ENCODE measurements around the gene CHST10. TPM values are rescaled to one million over a fixed set of nuclear protein-coding genes. Genes with fewer than 3 reads are reported as not detected.

The CHST10 gene
- total and polyA plus RNA-seq, 4 donors = 33.1 to 45.3 (median 38.2) TPM

- Histone ChIP-seq H3K27me3 (ENCODE audit: control insufficient read depth, insufficient read depth, low read length) (no peaks in the 10 kb centered on the region), H3K27ac (ENCODE audit: low read depth, low read length) (no peak overlapping the region), H3K9me3 (ENCODE audit: control insufficient read depth, insufficient read depth, low read length) (no peaks in the 10 kb centered on the region), H3K36me3 (ENCODE audit: control insufficient read depth, insufficient read depth, low read length) (peaks cover 3% of the 10 kb centered on the region), H3K4me1 (ENCODE audit: control insufficient read depth, insufficient read depth, low read length) (peaks cover 12% of the 10 kb centered on the region), H3K4me3 (ENCODE audit: low read depth, low read length) (no peak overlapping the region)
- WGBS (ENCODE audit: insufficient coverage) = 88% methylated on average over 4 of the region's 12 CpGs
- no peak for DNase-seq (ENCODE audit: low read depth in 4 of 6, low spot score in 6 of 6)
Observed at GRCh38 chr2:100418406-100418962, 1.0 kb upstream of the CHST10 start.

- peaks cover 17% of the 10 kb centered on the region for H3K4me1 ChIP-seq (ENCODE audit: control insufficient read depth, insufficient read depth, low read length)
- H3K27ac ChIP-seq (ENCODE audit: low read depth, low read length) = peak overlapping the region; percentile 78
- no peak for DNase-seq (ENCODE audit: low read depth in 4 of 6, low spot score in 6 of 6)
- no peaks in the 10 kb centered on the region for H3K27me3 ChIP-seq (ENCODE audit: control insufficient read depth, insufficient read depth, low read length)
- peak overlapping the region; percentile 60 for H3K4me3 ChIP-seq (ENCODE audit: low read depth, low read length)
- H3K36me3 ChIP-seq (ENCODE audit: control insufficient read depth, insufficient read depth, low read length) = peaks cover 3% of the 10 kb centered on the region
- 6% methylated on average over 17 of the region's 19 CpGs for WGBS (ENCODE audit: insufficient coverage)
- H3K9me3 ChIP-seq (ENCODE audit: control insufficient read depth, insufficient read depth, low read length) = no peaks in the 10 kb centered on the region
Observed at GRCh38 chr2:100417711-100418124, 250 bp upstream of the CHST10 start.

- 3% methylated on average over 5 of the region's 5 CpGs for WGBS (ENCODE audit: insufficient coverage)
- Histone ChIP-seq H3K9me3 (ENCODE audit: control insufficient read depth, insufficient read depth, low read length) (no peaks in the 10 kb centered on the region), H3K27ac (ENCODE audit: low read depth, low read length) (peak overlapping the region; percentile 87), H3K36me3 (ENCODE audit: control insufficient read depth, insufficient read depth, low read length) (peaks cover 6% of the 10 kb centered on the region), H3K4me3 (ENCODE audit: low read depth, low read length) (peak overlapping the region; percentile 80), H3K27me3 (ENCODE audit: control insufficient read depth, insufficient read depth, low read length) (no peaks in the 10 kb centered on the region), H3K4me1 (ENCODE audit: control insufficient read depth, insufficient read depth, low read length) (peaks cover 24% of the 10 kb centered on the region)
- DNase-seq (ENCODE audit: low read depth in 4 of 6, low spot score in 6 of 6) = peak in 1 of 6 donors; percentile 39
Observed at GRCh38 chr2:100416397-100416934, 1.0 kb downstream of the CHST10 start.

- Histone ChIP-seq H3K9me3 (ENCODE audit: control insufficient read depth, insufficient read depth, low read length) (no peaks in the 10 kb centered on the region), H3K27ac (ENCODE audit: low read depth, low read length) (peak overlapping the region; percentile 48), H3K4me1 (ENCODE audit: control insufficient read depth, insufficient read depth, low read length) (peaks cover 32% of the 10 kb centered on the region), H3K36me3 (ENCODE audit: control insufficient read depth, insufficient read depth, low read length) (peaks cover 14% of the 10 kb centered on the region), H3K4me3 (ENCODE audit: low read depth, low read length) (no peak overlapping the region), H3K27me3 (ENCODE audit: control insufficient read depth, insufficient read depth, low read length) (no peaks in the 10 kb centered on the region)
- 41% methylated on average over 4 of the region's 4 CpGs for WGBS (ENCODE audit: insufficient coverage)
- DNase-seq (ENCODE audit: low read depth in 4 of 6, low spot score in 6 of 6) = peak in 2 of 6 donors; percentile 6 to 82
Observed at GRCh38 chr2:100413571-100413970, 3.9 kb downstream of the CHST10 start.

GRCh38 chr2:100412881-100413321 lies 4.6 kb downstream of the CHST10 start:
- Histone ChIP-seq H3K36me3 (ENCODE audit: control insufficient read depth, insufficient read depth, low read length) (peaks cover 14% of the 10 kb centered on the region), H3K4me3 (ENCODE audit: low read depth, low read length) (no peak overlapping the region), H3K27ac (ENCODE audit: low read depth, low read length) (peak overlapping the region; percentile 48), H3K4me1 (ENCODE audit: control insufficient read depth, insufficient read depth, low read length) (peaks cover 32% of the 10 kb centered on the region), H3K9me3 (ENCODE audit: control insufficient read depth, insufficient read depth, low read length) (no peaks in the 10 kb centered on the region), H3K27me3 (ENCODE audit: control insufficient read depth, insufficient read depth, low read length) (no peaks in the 10 kb centered on the region)
- 19% methylated on average over 5 of the region's 5 CpGs for WGBS (ENCODE audit: insufficient coverage)
- peak in 3 of 6 donors; percentile 36 to 87 (median 81) for DNase-seq (ENCODE audit: low read depth in 4 of 6, low spot score in 6 of 6)

GRCh38 chr2:100412466-100412865 lies 5.0 kb downstream of the CHST10 start:
- Histone ChIP-seq H3K27me3 (ENCODE audit: control insufficient read depth, insufficient read depth, low read length) (no peaks in the 10 kb centered on the region), H3K27ac (ENCODE audit: low read depth, low read length) (peak overlapping the region; percentile 48), H3K4me1 (ENCODE audit: control insufficient read depth, insufficient read depth, low read length) (peaks cover 32% of the 10 kb centered on the region), H3K9me3 (ENCODE audit: control insufficient read depth, insufficient read depth, low read length) (no peaks in the 10 kb centered on the region), H3K4me3 (ENCODE audit: low read depth, low read length) (no peak overlapping the region), H3K36me3 (ENCODE audit: control insufficient read depth, insufficient read depth, low read length) (peaks cover 14% of the 10 kb centered on the region)
- DNase-seq (ENCODE audit: low read depth in 4 of 6, low spot score in 6 of 6) = no peak
- WGBS (ENCODE audit: insufficient coverage) = 50% methylated on average over 2 of the region's 4 CpGs

- H3K4me3 ChIP-seq (ENCODE audit: low read depth, low read length) = no peak overlapping the region
- H3K9me3 ChIP-seq (ENCODE audit: control insufficient read depth, insufficient read depth, low read length) = no peaks in the 10 kb centered on the region
- DNase-seq (ENCODE audit: low read depth in 4 of 6, low spot score in 6 of 6) = peak in 2 of 6 donors; percentile 21 to 61
- H3K27ac ChIP-seq (ENCODE audit: low read depth, low read length) = peak overlapping the region; percentile 48
- peaks cover 37% of the 10 kb centered on the region for H3K4me1 ChIP-seq (ENCODE audit: control insufficient read depth, insufficient read depth, low read length)
- no peaks in the 10 kb centered on the region for H3K27me3 ChIP-seq (ENCODE audit: control insufficient read depth, insufficient read depth, low read length)
- H3K36me3 ChIP-seq (ENCODE audit: control insufficient read depth, insufficient read depth, low read length) = peaks cover 17% of the 10 kb centered on the region
- 58% methylated on average over 5 of the region's 5 CpGs for WGBS (ENCODE audit: insufficient coverage)
Observed at GRCh38 chr2:100411841-100412292, 5.6 kb downstream of the CHST10 start.

- H3K27me3 ChIP-seq (ENCODE audit: control insufficient read depth, insufficient read depth, low read length) = no peaks in the 10 kb centered on the region
- H3K9me3 ChIP-seq (ENCODE audit: control insufficient read depth, insufficient read depth, low read length) = no peaks in the 10 kb centered on the region
- H3K27ac ChIP-seq (ENCODE audit: low read depth, low read length) = no peak overlapping the region
- no peak overlapping the region for H3K4me3 ChIP-seq (ENCODE audit: low read depth, low read length)
- WGBS (ENCODE audit: insufficient coverage) = 83% methylated on average over 7 of the region's 8 CpGs
- no peak for DNase-seq (ENCODE audit: low read depth in 4 of 6, low spot score in 6 of 6)
- peaks cover 28% of the 10 kb centered on the region for H3K36me3 ChIP-seq (ENCODE audit: control insufficient read depth, insufficient read depth, low read length)
- H3K4me1 ChIP-seq (ENCODE audit: control insufficient read depth, insufficient read depth, low read length) = peaks cover 34% of the 10 kb centered on the region
Observed at GRCh38 chr2:100409975-100410647, 7.4 kb downstream of the CHST10 start.

- WGBS (ENCODE audit: insufficient coverage) = 100% methylated on average over 1 of the region's 5 CpGs
- no peak for DNase-seq (ENCODE audit: low read depth in 4 of 6, low spot score in 6 of 6)
- Histone ChIP-seq H3K36me3 (ENCODE audit: control insufficient read depth, insufficient read depth, low read length) (peaks cover 32% of the 10 kb centered on the region), H3K27ac (ENCODE audit: low read depth, low read length) (no peak overlapping the region), H3K4me3 (ENCODE audit: low read depth, low read length) (no peak overlapping the region), H3K27me3 (ENCODE audit: control insufficient read depth, insufficient read depth, low read length) (no peaks in the 10 kb centered on the region), H3K9me3 (ENCODE audit: control insufficient read depth, insufficient read depth, low read length) (no peaks in the 10 kb centered on the region), H3K4me1 (ENCODE audit: control insufficient read depth, insufficient read depth, low read length) (peaks cover 34% of the 10 kb centered on the region)
Observed at GRCh38 chr2:100409461-100409860, 8.0 kb downstream of the CHST10 start.

Measured in spinal cord (tissue), 10 donors.